Ishikawa (cell line): ENCODE measurements around the gene HYAL1.
A peak's percentile ranks its signal among the peaks of the same experiment; 100 is the strongest.

Experiments used
- CEBPB ChIP-seq: IDR thresholded peaks from 2 replicates; pipeline ENCODE4 v1.6.1; 2012
- CREB1 ChIP-seq: IDR thresholded peaks from 2 replicates; pipeline ENCODE4 v1.6.1; 2012; ENCODE audit warnings: low read depth
- EGR1 ChIP-seq: IDR thresholded peaks from 2 replicates; pipeline ENCODE4 v1.6.1; 2012
- EP300 ChIP-seq: IDR thresholded peaks from 2 replicates; pipeline ENCODE4 v1.6.1; 2012; ENCODE audit warnings: borderline replicate concordance
- FOXM1 ChIP-seq: IDR thresholded peaks from 2 replicates; pipeline ENCODE4 v1.6.1; 2012; ENCODE audit warnings: low read depth, borderline replicate concordance
- NFIC ChIP-seq: IDR thresholded peaks from 2 replicates; pipeline ENCODE4 v1.6.1; 2012
- RAD21 ChIP-seq: IDR thresholded peaks from 2 replicates; pipeline ENCODE4 v1.6.1; 2012; ENCODE audit warnings: low read depth
- TAF1 ChIP-seq: IDR thresholded peaks from 2 replicates; pipeline ENCODE4 v1.6.1; 2012; ENCODE audit warnings: low read depth, mild to moderate bottlenecking
- TCF12 ChIP-seq: IDR thresholded peaks from 2 replicates; pipeline ENCODE4 v1.6.1; 2012; ENCODE audit warnings: low read depth
- TEAD4 ChIP-seq: IDR thresholded peaks from 2 replicates; pipeline ENCODE4 v1.6.1; 2012
- YY1 ChIP-seq: IDR thresholded peaks from 2 replicates; pipeline ENCODE4 v1.6.1; 2012; ENCODE audit warnings: low read depth
- ZBTB7A ChIP-seq: IDR thresholded peaks from 2 replicates; pipeline ENCODE4 v1.6.1; 2012; ENCODE audit warnings: low read depth
- TF ChIP-seq, protein P1 (sequence below): IDR thresholded peaks from 2 replicates; pipeline ENCODE4 v1.6.1; 2012
- TF ChIP-seq, protein P2 (sequence below): IDR thresholded peaks from 2 replicates; pipeline ENCODE4 v1.6.1; 2012; ENCODE audit warnings: low read depth, mild to moderate bottlenecking
- TF ChIP-seq, protein P3 (sequence below): IDR thresholded peaks from 2 replicates; pipeline ENCODE4 v1.6.1; 2012

The HYAL1 gene

DNA sequence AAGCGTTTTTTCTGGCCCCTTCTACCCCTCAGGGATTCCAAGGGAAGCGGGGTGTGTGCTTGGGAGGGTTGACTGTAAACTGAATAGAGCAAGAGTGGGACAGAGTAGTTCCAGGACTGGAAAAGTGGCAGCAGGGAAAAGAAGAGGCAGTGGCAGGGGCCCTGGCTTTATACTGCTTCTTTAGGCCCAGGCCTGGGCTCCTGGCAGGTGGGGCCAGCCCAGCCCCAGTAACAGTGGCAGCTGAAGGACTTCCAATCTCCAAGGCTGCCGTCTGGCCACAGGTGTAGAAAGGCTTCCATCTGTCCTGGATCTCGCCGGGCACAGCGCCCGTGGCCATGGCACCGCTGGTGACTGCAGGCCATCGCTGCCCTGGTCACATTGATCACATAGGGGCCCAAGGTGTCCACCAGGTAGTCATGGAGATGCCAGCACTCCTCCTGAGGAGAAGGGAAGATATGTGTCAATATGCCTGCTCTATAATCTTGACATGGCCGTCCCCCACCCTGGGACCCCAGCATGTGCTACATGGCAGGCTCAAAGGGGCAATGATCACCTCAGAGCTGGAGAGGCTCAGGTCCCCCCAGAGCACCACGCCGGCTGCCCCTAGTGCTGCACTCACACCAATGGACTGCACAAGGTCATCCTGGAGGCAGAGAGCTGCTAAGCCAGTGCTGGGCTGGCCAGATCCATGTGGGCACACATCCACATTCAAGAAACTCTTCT is 10.1 kb downstream of the HYAL1 start:
- TF ChIP-seq, protein P1, sequence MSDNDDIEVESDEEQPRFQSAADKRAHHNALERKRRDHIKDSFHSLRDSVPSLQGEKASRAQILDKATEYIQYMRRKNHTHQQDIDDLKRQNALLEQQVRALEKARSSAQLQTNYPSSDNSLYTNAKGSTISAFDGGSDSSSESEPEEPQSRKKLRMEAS, result no peak
- TF ChIP-seq, protein P2, sequence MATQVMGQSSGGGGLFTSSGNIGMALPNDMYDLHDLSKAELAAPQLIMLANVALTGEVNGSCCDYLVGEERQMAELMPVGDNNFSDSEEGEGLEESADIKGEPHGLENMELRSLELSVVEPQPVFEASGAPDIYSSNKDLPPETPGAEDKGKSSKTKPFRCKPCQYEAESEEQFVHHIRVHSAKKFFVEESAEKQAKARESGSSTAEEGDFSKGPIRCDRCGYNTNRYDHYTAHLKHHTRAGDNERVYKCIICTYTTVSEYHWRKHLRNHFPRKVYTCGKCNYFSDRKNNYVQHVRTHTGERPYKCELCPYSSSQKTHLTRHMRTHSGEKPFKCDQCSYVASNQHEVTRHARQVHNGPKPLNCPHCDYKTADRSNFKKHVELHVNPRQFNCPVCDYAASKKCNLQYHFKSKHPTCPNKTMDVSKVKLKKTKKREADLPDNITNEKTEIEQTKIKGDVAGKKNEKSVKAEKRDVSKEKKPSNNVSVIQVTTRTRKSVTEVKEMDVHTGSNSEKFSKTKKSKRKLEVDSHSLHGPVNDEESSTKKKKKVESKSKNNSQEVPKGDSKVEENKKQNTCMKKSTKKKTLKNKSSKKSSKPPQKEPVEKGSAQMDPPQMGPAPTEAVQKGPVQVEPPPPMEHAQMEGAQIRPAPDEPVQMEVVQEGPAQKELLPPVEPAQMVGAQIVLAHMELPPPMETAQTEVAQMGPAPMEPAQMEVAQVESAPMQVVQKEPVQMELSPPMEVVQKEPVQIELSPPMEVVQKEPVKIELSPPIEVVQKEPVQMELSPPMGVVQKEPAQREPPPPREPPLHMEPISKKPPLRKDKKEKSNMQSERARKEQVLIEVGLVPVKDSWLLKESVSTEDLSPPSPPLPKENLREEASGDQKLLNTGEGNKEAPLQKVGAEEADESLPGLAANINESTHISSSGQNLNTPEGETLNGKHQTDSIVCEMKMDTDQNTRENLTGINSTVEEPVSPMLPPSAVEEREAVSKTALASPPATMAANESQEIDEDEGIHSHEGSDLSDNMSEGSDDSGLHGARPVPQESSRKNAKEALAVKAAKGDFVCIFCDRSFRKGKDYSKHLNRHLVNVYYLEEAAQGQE, result no peak
- TF ChIP-seq ZBTB7A, result no peak

DNA sequence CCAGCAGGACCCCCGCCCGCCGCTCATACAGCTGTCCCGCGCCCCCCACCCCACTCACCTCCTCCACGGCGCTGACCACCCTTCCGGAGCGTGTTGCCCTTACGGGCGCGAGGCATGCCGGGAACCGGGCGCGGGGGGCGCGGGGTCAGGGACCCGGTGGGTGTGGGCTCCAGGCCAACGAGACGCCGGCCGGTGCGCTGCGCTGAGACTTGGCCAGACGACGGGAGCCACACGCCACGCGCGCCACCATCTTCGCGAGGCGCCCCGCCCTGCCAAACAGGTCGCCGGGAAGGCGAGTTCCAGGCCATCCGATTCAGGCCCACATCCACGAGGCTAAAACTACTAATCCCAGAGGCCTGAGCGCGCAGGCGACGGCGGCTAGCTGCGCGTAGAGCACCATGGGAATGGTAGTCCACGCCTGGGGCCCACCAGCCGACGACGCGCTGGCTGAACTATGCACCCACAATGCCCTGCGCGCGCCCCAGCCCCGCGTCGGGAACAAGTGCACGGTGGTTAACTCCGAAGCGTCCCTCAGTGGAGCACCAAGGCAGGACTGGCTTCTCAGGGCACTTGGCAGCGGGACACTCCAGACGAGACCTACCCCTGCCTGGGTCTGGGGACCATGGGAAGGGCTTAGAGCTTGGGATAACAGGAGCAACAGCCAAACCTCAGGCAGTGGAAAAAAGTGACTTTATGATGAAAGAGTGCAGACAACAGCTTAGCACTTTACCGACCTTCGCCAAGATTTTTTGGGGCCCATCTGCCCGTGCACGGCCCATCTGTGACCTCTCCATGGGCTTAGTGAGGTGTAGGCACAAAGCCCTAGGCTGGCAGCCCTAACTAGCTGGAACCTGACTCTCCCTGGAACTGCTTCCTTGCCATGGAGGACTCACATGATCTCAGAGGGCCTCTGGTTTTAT is 11.0 kb downstream of the HYAL1 start, which contains the start of gene IFRD2:
Gene IFRD2, minus strand, starts transcription at position 271 of the 920 bp plus-strand sequence. Its CDS starts 155 bp downstream, at position 116.
- TF ChIP-seq, protein P3, sequence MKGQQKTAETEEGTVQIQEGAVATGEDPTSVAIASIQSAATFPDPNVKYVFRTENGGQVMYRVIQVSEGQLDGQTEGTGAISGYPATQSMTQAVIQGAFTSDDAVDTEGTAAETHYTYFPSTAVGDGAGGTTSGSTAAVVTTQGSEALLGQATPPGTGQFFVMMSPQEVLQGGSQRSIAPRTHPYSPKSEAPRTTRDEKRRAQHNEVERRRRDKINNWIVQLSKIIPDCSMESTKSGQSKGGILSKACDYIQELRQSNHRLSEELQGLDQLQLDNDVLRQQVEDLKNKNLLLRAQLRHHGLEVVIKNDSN, result peak; percentile 65
- TF ChIP-seq EP300, result no peak
- TF ChIP-seq CREB1, result peak; percentile 90
- peak; percentile 72 for TF ChIP-seq TEAD4
- 0 out of 2 replicates have a peak, but pooled peaks have one; percentile 10 for TF ChIP-seq RAD21
- TF ChIP-seq CEBPB, result no peak
- TF ChIP-seq NFIC, result peak; percentile 68
- peak; percentile 84 for TF ChIP-seq TCF12
- peak; percentile 94 for TF ChIP-seq YY1
- peak; percentile 76; the same call in 1 of the 2 replicates for TF ChIP-seq ZBTB7A
- TF ChIP-seq TAF1, result peak; percentile 85; the same call in 1 of the 2 replicates
- no peak for TF ChIP-seq FOXM1
- TF ChIP-seq, protein P1, result peak; percentile 87
- peak; percentile 48; the same call in 1 of the 2 replicates for TF ChIP-seq EGR1
- TF ChIP-seq, protein P2, result no peak

DNA sequence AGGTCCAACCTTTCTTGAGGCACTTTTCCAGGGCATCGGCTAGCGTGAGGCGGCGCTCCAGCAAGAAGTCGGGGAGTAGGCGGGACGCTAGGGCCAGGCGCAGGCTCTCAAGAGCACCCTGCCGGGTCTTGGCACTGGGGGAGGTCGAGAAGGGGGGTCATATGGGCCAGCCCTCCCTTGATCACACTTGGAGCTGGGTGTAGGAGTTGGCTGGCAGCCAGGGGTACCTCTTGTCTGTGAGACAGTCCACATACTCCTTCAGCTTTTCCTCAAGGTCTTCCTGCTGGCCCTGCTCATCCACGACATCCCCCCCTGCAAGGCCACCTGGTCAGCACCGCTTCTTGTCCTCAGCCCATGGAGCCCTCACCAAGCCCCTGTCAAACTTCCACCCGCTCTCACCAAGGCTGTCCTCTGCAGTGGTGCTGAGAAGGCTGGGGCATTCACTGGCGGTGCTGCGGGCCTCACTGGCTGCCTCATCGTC is 13.2 kb downstream of the HYAL1 start:
- TF ChIP-seq, protein P1, result no peak
- TF ChIP-seq EP300, result no peak
- TF ChIP-seq ZBTB7A, result no peak
- TF ChIP-seq, protein P2, result no peak
- TF ChIP-seq, protein P3, result no peak
- no peak for TF ChIP-seq YY1
- TF ChIP-seq TEAD4, result no peak
- no peak for TF ChIP-seq FOXM1
- no peak for TF ChIP-seq EGR1
- no peak for TF ChIP-seq CEBPB
- TF ChIP-seq NFIC, result no peak
- TF ChIP-seq CREB1, result no peak
- TF ChIP-seq TAF1, result no peak
- TF ChIP-seq RAD21, result no peak
- no peak for TF ChIP-seq TCF12
